Stimulated activated CD8-positive, alpha-beta memory T cell treated with anti-CD3 and anti-CD28 coated beads, Interleukin-7, amount 100 ng/mL, for 24 hours (primary cell): Measurements from ENCODE around the gene EXOC4.
"Not testable (repeated sequence)": the region's sequence is repeated elsewhere in the genome, so short reads cannot be mapped to it uniquely, and the experiment has no call there.

Source experiments
- DNase-seq: peaks from one replicate; pipeline ENCODE4 v3.0.0-alpha.2; 2020; ENCODE audit warnings: low read depth

Gene EXOC4

DNA sequence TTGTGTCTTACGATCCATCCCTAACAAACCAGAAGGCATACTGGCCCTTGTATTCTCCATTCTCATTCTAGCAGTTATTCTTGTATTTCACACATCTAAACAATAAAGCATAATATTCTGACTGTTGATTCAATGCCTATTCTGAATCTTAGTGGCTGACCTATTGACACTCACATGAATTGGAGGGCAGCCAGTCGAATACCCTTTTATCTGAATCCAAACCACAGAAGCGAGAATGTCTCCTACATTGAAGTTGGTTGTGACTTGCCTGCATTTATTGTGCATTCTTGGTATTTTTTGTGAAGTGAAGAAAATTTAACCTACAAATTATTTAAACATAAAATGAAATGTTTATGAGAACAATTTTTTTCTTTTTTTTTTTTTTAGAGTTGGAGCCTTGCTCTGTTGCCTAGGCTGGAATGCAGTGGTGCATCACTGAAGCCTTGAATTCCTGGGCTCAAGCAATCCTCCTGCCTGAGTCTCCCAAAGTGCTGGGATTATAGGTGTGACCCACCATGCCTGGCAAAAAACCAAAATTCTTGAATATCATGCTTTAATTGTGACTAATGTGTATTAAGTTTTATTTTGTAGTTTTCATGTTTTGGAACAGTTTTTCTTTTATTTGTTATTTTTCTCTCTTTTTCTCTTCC is 22.7 kb downstream of the EXOC4 start:
- DNase-seq = no peak

DNA sequence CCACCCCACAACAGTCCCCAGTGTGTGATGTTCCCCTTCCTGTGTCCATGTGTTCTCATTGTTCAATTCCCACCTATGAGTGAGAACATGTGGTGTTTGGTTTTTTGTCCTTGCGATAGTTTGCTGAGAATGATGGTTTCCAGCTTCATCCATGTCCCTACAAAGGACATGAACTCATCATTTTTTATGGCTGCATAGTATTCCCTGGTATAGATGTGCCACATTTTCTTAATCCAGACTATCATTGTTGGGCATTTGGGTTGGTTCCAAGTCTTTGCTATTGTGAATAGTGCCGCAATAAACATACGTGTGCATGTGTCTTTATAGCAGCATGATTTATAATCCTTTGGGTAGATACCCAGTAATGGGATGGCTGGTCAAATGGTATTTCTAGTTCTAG is 26.1 kb downstream of the EXOC4 start:
- not testable (repeated sequence) for DNase-seq

- no peak for DNase-seq
These were observed 29.2 kb downstream of the EXOC4 start for GRCh38 chr7:133282094-133282493.

DNA sequence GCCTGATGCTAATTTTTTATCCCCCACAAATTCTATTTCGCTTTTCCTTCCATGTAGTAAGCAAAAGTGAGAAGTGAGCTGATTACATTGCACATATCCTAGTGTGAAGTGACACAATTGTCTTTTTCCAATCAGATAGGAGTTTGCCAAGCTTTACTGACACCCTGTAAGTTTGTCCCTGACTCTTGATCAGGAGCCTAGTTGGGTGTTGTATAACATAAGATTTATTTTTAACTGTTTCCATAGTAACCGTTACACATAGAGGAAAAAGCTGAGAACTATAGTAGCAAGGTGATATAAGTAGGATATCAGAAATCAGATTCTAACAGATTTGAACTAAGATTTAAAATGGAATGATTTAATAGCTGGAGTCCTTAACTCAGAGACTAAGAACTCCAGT is 31.2 kb downstream of the EXOC4 start:
- DNase-seq = no peak

DNA sequence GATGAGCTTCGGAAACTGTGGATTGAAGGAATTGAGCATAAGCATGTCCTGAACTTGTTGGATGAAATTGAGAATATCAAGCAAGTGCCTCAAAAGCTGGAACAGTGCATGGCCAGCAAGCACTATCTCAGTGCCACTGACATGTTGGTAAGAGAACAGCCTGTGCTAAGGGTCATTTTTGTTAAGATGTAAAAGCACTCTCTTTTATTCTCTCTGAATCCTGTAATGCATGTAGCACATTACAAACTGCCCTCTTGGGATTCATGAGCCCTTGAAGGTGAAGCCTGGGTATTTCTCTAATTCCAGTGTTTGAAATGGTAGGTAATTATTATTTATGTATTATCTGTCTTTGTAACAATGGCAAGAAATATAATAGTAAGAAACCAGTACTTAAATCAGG is 36.1 kb downstream of the EXOC4 start:
- no peak for DNase-seq

- DNase-seq = no peak
These were observed 37.2 kb downstream of the EXOC4 start for GRCh38 chr7:133290041-133290440.

DNA sequence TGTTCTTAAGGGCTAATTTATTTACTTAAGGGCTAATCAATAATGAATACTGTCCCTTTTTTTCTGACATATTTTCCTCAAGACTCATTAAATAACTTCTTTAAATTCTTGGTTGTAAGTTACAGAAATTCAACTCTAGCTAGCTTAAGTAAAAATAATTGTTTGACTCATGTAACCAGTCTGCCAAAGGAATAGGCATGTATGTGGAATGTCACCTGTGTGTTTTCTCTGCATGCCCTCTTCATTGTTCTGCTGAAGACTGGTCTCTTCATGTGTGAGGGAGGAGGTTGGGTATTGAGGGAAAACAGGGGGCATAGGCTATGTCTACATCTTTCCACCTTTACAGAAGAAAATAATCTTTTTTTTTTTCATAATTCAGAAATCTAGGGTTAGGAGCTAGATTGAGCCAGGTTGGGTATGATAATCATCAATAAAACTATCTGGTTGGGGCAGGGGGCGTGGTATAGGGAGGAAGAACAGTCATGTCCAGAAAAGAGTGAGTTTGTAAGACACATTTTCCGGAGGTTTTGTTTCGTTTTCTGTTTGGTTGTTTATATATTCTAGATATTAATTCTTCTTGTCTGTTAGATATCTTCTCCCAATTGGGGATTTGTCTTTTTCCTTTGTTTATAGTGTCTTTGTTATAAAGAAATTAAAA is 37.9 kb downstream of the EXOC4 start:
- no peak for DNase-seq

- no peak for DNase-seq
These were observed 39.8 kb downstream of the EXOC4 start for GRCh38 chr7:133292631-133293030.

GRCh38 chr7:133293384-133294160 is 40.7 kb downstream of the EXOC4 start:
- DNase-seq = no peak

GRCh38 chr7:133294234-133294633 is 41.4 kb downstream of the EXOC4 start:
- no peak for DNase-seq

DNA sequence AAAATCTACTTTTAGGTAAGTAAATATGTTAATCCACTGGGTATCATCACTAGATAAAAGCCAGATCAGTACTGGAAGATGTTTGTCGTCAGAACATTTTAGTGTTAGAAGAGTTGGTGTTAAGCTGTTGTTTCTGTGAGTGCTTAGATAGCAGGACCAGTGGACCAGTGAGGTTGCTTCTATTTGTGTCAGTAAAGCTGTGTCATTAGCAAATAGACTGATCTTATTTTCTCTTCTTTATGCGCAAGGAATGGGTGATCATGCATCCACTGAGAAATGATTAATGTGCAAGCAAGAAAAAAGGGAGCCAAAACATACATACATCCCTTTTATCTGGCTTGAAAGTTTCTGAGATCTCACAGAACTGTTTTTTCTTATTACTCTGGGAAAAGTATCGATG is 42.6 kb downstream of the EXOC4 start:
- DNase-seq = no peak

- no peak for DNase-seq
These were observed 44.2 kb downstream of the EXOC4 start for GRCh38 chr7:133297093-133297492.

DNA sequence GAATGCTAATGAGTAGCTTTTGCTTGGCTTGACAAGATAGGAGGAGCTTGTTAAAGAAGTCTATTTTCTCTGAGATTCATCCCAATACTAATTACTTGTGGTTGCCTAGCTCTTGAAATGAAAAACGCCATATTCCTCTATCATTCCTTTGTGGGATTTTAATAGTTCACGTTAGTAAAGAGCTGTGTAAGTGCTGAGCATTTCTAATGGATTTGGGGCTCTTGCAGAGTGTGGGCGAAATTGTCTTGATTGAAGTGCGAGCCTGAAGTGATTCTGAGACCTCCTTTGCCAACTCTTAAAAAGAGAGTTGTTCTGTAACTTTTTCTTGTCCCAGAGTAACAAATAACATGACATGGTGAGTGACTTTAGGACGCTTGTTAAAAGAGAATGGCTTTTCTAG is 45.2 kb downstream of the EXOC4 start:
- no peak for DNase-seq

GRCh38 chr7:133299676-133300075 is 46.8 kb downstream of the EXOC4 start:
- no peak for DNase-seq

- DNase-seq = no peak
These were observed 47.2 kb downstream of the EXOC4 start for GRCh38 chr7:133300088-133300487.

DNA sequence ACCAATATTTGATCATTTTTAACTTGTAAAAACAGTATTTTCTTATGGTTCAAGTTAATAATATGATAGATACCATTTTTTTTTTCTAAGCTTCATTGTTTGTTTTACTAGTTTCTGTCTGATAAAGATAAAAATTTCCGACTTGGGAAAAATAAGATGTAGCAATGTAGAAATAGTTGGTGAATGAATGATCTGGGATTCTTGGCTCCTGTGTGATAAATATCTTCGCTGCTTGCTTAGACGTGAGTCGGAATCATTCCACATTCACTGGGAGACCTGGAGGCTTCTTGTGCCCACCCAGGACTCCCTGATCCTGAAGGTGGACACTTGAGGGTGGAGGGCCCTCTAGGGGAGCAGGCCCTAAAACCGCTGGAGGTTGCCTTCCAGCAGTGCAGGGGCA is 47.9 kb downstream of the EXOC4 start:
- DNase-seq = no peak

- DNase-seq = no peak
These were observed 48.6 kb downstream of the EXOC4 start for GRCh38 chr7:133301444-133301843.

DNA sequence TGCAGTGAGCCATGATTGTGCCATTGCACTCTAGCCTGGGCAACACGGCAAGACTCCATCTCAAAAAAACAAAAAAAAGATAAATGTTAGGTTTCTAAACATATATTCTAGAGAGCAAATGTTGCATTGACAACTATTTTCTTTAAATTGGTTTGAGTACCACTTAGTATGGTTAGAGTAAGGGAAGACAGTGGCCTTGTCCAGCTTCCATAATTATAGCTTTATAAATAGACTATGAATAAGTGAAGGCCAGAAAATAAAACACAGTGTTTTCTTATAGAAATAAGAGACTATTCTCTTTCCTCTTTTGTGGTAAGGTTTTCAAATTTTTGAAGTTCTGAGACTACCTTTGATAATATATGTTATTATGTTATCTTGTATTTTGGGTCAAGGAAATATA is 50.5 kb downstream of the EXOC4 start:
- no peak for DNase-seq

DNA sequence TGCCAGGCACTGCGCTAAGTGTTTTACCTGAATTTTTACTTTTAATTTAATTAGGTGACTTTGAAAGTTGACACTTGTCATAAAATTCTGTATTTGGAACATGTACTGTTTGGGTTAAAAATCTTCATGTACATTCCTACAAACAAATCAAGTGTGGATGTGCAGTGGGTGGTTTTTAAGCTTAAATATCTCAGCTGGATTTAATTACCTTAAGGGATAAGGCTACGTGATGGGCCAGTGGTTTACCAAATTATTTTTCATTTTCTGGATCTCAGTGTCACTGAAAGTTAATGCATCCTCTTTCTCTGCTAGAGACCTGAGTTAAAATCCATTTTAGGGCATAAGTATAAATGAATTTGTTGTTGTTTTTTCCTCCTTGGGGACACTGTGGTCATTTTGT is 51.1 kb downstream of the EXOC4 start:
- DNase-seq = no peak

DNA sequence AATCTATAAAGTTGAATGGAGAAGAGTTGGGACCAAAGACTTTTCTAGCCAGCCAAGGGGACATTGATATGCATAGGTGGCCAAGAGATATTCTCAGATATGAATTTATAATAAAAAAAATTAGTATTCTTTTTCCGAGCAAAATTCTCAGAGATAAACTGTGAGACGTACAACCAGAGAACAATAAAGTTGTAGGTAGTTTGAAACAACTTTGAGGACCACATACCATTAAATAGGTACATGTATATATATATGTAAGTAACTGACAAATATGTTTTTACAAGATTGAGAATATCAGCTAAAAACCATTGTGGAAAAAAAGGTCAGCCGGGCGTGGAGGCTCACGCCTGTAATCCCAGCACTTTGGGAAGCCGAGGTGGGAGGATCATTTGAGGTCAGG is 56.5 kb downstream of the EXOC4 start:
- DNase-seq = no peak

- no peak for DNase-seq
These were observed 57.5 kb downstream of the EXOC4 start for GRCh38 chr7:133310232-133310862.

- DNase-seq = no peak
These were observed 60.7 kb downstream of the EXOC4 start for GRCh38 chr7:133313575-133313974.

- DNase-seq = no peak
These were observed 61.2 kb downstream of the EXOC4 start for GRCh38 chr7:133314084-133314483.
